Measurements from ENCODE around the gene SAXO1.

The SAXO1 gene

DNA sequence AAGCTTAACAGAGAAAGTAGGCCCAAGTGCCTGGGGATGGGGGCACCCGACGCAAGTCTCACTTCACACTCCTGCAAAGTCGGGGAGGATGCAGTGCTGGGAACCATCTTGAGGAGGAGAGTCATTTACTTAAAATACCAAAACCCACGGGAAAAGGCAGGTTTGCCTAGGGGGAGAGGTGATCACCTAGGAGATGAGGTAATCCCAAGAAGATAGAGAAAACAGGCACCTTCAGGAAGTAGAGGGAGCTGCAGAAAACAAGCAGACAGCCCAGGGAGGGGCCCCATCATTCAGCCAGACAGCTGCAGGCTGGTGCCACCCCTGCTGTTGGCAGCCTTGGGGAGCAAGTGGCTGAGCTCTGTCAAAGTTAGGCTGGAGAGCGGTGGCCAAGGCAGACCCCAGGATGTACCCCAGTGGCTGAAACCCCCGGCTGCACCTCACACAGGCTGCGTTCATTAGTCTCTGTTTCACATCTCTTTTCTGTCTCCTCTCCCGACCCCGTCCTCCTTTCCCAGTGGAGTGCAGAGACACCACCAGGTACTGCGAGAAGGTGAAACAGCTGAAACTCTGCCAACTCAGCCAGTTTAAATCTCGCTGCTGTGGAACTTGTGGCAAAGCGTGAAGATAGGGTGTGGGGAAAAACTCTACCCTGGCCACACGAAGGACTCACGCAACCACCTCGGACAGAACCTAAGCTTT, 124.9 kb downstream of the SAXO1 start:
- no peak for DNase-seq

- no peak for DNase-seq
These were observed 126.2 kb downstream of the SAXO1 start for GRCh38 chr9:18906656-18907395.

DNA sequence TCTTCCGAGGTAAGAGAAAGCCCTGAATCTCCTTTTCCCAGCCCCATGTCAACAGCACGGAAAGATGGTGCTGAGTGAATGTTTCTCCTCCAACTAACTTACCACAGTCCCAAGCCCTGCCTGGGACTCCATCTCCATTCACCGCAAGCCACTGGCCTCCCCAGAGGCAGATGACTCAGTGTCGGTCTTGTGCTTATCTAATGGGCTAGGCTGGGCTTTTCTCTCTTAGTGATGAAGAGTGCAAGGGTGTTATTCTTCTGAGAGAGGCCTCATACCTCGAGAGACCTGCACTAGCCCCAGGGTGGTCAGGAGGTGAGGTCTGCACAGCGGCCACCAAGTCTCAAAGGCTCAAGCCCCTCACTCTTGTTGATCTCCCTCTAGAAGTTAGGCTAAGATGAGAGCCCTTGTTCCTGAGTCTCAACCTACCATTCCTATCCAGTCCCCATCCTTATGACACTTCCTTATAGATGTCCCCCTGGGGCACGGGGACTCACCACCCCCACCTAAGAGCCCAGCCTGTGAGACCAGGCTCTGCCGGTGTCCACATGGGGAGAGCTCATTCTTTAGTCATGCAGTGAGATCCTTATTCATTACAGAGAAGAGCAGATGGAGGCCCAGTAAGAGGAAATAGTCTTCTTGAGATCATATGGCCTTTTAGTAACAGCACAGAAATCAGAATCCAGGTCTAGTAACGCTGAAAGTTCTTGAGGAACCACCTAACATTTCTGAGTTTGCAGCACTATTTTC, 127.0 kb downstream of the SAXO1 start:
- no peak for DNase-seq

DNA sequence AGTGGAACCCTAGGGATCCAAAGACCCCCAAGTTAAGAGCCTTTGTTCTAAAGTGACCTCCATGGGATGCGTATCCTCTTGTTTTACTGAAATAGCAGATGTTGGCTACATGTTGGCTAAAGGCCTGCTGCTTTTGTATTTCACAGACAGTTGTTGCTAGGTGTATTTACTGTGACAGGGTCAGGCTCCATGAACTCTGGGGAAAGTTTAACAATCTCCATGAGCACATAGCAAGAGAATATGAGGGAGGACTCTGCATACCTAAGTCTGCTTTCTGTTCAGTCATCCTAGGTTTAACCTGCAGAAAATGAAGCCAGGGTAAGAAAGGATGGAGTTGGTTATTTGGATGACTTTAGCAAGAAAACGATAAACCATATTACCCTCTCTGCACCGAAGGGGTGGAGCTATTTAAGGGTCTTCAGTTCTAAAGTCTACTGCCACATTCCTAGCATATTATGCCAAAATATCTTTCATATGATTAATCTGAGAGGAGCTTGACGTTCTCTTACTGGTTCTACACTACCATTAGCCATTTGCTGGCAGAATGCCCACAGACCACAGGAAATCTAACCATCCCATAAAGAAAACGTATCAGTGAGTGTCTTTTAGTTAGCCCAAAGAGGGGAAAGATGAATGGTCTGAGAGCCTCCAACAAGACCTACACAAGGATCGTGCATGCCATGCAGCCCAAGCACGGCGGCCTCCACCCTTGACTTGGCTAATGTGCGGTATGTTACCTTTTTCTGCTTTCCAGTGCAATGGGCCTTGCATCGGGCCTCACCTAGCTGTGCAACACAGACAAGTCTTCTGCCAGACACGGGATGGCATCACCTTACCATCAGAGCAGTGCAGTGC, 127.8 kb downstream of the SAXO1 start:
- no peak for DNase-seq

- DNase-seq = no peak
These were observed 129.6 kb downstream of the SAXO1 start for GRCh38 chr9:18903450-18903849.

- no peak for DNase-seq
These were observed 136.4 kb downstream of the SAXO1 start for GRCh38 chr9:18896531-18897179.

- no peak for DNase-seq
These were observed 137.0 kb downstream of the SAXO1 start for GRCh38 chr9:18896004-18896403.

- no peak for DNase-seq
These were observed 139.5 kb downstream of the SAXO1 start for GRCh38 chr9:18893491-18893890.

- no peak for DNase-seq
These were observed 140.0 kb downstream of the SAXO1 start for GRCh38 chr9:18893046-18893445.

GRCh38 chr9:18891946-18892670, 140.9 kb downstream of the SAXO1 start:
- DNase-seq = no peak

DNA sequence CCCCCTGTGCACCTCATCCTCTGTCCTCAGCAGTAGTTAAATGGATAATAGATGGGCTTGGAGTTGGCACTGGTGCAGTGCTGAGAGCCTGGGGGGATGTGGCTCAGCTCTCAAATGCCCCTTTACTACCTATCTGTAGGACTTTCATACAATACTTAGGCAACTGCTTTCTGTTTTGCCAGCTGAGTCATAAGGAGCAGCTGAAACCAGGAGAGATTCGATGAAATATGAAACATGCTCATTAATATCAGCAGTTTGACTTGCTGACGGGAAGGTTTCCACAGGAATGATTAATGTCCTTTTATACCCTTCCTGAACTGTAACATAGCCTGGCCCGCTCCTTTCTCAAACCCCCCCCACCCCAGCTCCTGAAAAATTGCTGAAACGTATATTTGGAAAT, 142.6 kb downstream of the SAXO1 start:
- DNase-seq = no peak

- DNase-seq = no peak
These were observed 143.5 kb downstream of the SAXO1 start for GRCh38 chr9:18889550-18889949.

DNA sequence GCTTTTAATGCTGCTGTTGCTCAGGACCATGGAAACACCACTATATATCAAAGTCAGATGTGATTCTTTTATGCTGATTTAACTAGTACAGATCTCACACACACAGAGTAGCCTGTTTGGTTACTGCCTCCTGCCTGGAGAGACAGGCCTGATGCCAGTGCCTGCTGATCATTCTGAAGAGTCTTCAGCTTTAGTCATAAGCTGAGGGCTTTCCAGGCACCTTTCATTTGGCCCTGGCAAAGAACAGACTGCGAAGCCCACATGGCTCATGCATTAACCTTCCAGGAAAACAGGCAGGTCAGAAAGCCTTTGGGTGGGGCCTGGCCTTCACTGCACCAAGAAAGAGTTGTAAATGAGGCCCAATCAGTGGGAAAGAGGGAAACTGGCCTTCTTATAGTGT, 144.7 kb downstream of the SAXO1 start:
- no peak for DNase-seq

DNA sequence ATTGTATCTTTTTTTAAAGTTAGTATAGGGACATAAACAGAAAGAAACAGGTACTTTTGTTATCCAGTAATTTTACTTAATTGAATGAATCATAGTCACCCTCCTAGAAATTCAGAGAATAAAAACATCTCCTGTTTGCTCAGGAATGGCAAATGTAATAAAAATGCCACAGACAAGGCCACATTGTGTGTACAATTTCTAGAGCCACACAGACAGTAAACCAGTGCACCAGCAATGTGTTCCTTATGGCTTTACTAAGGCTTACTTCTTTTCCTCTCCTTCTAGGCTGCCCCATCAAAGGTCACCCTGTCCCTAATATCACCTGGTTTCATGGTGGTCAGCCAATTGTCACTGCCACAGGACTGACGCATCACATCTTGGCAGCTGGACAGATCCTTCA, 145.5 kb downstream of the SAXO1 start:
- DNase-seq = no peak

- DNase-seq = no peak
These were observed 151.3 kb downstream of the SAXO1 start for GRCh38 chr9:18881758-18882157.

- no peak for DNase-seq
These were observed 155.0 kb downstream of the SAXO1 start for GRCh38 chr9:18877984-18878383.

Data from NCI-H526 treated with DMSO at 0.1 percent for 48 hours (cell line).